Measurements from ENCODE around the gene ZNF638.

The ZNF638 gene

DNA sequence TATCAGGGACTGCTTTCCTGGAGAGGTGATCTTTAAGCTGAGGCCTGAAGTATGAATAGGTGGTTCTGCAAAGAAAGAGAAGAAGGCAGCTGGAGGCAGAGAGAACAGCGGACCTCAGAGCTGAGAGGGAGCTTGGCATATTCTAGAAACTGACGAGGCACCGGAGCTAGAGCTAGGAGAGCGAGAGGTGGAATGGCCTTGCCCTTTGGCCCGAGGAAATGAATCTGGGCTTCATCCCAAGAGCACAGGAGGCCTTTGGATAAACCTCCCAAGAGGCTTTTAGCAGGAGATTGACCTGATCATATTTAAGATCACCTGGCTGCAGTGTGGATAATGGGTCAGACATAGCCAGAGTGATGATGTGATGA is 129.7 kb downstream of the ZNF638 start:
- H3K4me1 ChIP-seq (ENCODE audit: control insufficient read depth, insufficient read depth, low read length) = no peaks in the 10 kb centered on the region
- no peaks in the 10 kb centered on the region for H3K9me3 ChIP-seq (ENCODE audit: control insufficient read depth, insufficient read depth, low read depth, low read length)
- no peak overlapping the region for H3K27ac ChIP-seq (ENCODE audit: extremely low read depth, low read depth, low read length)
- no peak for TF ChIP-seq ZNF23 (tag by site-specific recombination; IDR thresholded peaks at IDR 0.05; ENCODE audit: borderline replicate concordance)
- TF ChIP-seq ZNF366 (tag by site-specific recombination; conservative IDR thresholded peaks at IDR 0.05) = no peak
- TF ChIP-seq ZFP3 (tag by site-specific recombination; IDR thresholded peaks at IDR 0.05; ENCODE audit: low read depth) = no peak
- no peak for TF ChIP-seq ZNF114 (tag by site-specific recombination; IDR thresholded peaks at IDR 0.05)
- no peak for TF ChIP-seq ZNF404 (tag by site-specific recombination; IDR thresholded peaks at IDR 0.05)
- no peak for TF ChIP-seq SETDB1 (IDR thresholded peaks at IDR 0.05; ENCODE audit: insufficient read length, low read length)
- no peak overlapping the region for H3K4me3 ChIP-seq (ENCODE audit: low read depth, low read length)
- ChIA-PET CTCF (interaction anchor here (0.6 to 3.7 kb wide), 13 partner anchors 8 to 464 kb away, joined by 3 to 32 read pairs (median 4); no protein-coding TSS in a partner anchor), POLR2A (interaction anchor here (0.6 kb wide), 1 partner anchor 13 kb away, joined by 3 read pairs; no protein-coding TSS in a partner anchor)
- no peaks in the 10 kb centered on the region for H3K36me3 ChIP-seq (ENCODE audit: control insufficient read depth in 2 of 2, insufficient read depth in 1 of 2, low read length in 2 of 2)

DNA sequence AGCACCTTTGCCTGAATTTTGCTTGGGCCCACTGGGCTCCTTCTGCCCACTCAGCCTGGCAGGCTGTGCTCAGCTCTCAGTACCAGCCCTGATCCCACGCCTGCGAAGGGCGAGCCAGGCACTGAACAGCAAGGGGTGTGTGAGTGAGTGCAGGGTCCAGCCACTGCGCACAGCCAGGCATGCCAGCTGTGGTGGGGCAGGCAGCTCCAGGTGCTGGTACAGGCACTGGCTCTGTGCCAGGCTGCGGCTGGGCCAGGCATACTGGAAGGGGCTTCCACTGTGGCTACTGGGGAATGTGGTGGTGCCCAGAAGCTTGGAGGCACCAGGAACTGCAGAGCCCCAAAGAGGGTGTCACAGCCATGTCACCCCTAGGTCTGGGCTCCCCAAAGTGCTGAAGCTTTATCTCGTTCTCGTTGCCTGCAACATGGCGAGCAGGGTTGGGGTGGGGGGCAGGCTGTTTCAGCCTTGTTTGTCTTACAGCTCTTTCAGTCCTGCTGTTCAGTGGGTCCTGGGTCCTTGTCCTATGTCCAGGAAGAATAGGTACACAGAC is 130.5 kb downstream of the ZNF638 start:
- Histone ChIP-seq H3K27ac (ENCODE audit: extremely low read depth, low read depth, low read length) (no peak overlapping the region), H3K4me1 (ENCODE audit: control insufficient read depth, insufficient read depth, low read length) (no peaks in the 10 kb centered on the region), H3K4me3 (ENCODE audit: low read depth, low read length) (no peak overlapping the region), H3K36me3 (ENCODE audit: control insufficient read depth in 2 of 2, insufficient read depth in 1 of 2, low read length in 2 of 2) (no peaks in the 10 kb centered on the region), H3K9me3 (ENCODE audit: control insufficient read depth, insufficient read depth, low read depth, low read length) (no peaks in the 10 kb centered on the region)
- ChIA-PET CTCF (interaction anchor here (0.7 to 3.7 kb wide), 8 partner anchors 12 to 1405 kb away, joined by 3 to 32 read pairs (median 7); no protein-coding TSS in a partner anchor), POLR2A (no interaction called here)
- TF ChIP-seq ZNF223 (tag by site-specific recombination; IDR thresholded peaks at IDR 0.05) (peak; percentile 36; the same call in 1 of the 2 replicates), ZNF324 (tag by site-specific recombination; IDR thresholded peaks at IDR 0.05) (no peak)

DNA sequence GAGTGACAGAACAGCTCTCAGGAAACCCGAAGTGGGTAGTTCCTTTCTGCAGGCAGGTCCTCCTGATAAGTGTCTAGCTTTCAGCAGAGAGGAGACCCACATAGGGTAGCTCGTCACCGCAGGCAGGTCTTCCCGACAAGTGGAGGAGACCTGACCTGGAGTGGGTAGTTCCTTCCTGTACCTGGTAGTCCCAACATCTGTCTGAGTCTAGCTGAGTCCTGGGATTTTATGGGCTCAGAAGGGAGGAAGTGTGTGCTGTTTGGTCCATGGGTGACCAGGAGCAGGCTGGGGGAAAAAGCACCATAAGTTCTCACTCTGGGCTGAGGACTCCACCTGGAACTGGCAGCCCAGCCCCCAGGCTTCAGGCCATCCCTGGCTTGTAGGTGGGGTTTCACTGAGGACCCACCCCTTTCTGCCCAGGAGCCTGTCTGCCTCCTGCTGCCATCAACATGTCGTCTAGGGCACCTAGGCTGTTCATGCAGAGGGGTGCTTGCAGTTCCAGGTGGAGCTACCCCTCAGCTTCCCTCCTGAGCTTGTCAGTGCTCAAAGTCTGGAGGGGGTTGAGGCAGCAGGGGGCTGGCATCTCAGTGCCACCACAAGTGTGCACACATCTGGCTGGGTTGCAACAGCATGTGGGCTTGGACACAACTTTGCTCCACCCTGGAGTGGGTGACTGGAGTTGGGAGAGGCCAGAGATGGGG is 131.2 kb downstream of the ZNF638 start:
- Histone ChIP-seq H3K36me3 (ENCODE audit: control insufficient read depth in 2 of 2, insufficient read depth in 1 of 2, low read length in 2 of 2) (no peaks in the 10 kb centered on the region), H3K4me3 (ENCODE audit: low read depth, low read length) (no peak overlapping the region), H3K27ac (ENCODE audit: extremely low read depth, low read depth, low read length) (no peak overlapping the region), H3K9me3 (ENCODE audit: control insufficient read depth, insufficient read depth, low read depth, low read length) (no peaks in the 10 kb centered on the region), H3K4me1 (ENCODE audit: control insufficient read depth, insufficient read depth, low read length) (no peaks in the 10 kb centered on the region)
- TF ChIP-seq SETDB1 (IDR thresholded peaks at IDR 0.05; ENCODE audit: insufficient read length, low read length) (peak; percentile 32), ZNF239 (tag by site-specific recombination; IDR thresholded peaks at IDR 0.05) (no peak)
- ChIA-PET CTCF (interaction anchor here (3.5 to 3.7 kb wide), 2 partner anchors 13 to 47 kb away, joined by 22 to 32 read pairs; no protein-coding TSS in a partner anchor), POLR2A (no interaction called here)

DNA sequence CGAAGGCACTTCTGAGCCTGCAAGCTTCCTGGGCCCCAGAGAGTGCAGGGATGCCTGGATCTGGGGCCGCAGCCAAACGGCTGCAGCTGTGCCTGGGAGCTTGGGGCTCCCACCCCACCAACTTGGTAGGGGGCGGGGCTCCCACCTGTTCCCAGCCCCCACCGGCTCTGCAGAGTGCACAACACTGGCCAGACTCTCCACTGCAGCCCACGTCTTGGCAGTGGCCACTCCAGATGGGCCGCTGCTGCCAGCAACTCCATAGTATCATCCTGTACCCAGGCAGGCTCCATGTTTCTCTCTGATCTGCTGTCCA is 131.7 kb downstream of the ZNF638 start:
- H3K4me3 ChIP-seq (ENCODE audit: low read depth, low read length) = no peak overlapping the region
- TF ChIP-seq, protein P1, sequence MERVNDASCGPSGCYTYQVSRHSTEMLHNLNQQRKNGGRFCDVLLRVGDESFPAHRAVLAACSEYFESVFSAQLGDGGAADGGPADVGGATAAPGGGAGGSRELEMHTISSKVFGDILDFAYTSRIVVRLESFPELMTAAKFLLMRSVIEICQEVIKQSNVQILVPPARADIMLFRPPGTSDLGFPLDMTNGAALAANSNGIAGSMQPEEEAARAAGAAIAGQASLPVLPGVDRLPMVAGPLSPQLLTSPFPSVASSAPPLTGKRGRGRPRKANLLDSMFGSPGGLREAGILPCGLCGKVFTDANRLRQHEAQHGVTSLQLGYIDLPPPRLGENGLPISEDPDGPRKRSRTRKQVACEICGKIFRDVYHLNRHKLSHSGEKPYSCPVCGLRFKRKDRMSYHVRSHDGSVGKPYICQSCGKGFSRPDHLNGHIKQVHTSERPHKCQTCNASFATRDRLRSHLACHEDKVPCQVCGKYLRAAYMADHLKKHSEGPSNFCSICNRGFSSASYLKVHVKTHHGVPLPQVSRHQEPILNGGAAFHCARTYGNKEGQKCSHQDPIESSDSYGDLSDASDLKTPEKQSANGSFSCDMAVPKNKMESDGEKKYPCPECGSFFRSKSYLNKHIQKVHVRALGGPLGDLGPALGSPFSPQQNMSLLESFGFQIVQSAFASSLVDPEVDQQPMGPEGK (tag by site-specific recombination; IDR thresholded peaks at IDR 0.05) = no peak
- TF ChIP-seq ZNF10 (tag by site-specific recombination; IDR thresholded peaks at IDR 0.05) = no peak
- no peak for TF ChIP-seq ZNF274 (IDR thresholded peaks at IDR 0.05; ENCODE audit: low read length)
- no peak for TF ChIP-seq ZNF274 (tag by site-specific recombination; IDR thresholded peaks at IDR 0.05; ENCODE audit: borderline replicate concordance)
- no peak for TF ChIP-seq ZFHX2 (tag by site-specific recombination; conservative IDR thresholded peaks at IDR 0.05)
- no peaks in the 10 kb centered on the region for H3K36me3 ChIP-seq (ENCODE audit: control insufficient read depth in 2 of 2, insufficient read depth in 1 of 2, low read length in 2 of 2)
- H3K4me1 ChIP-seq (ENCODE audit: control insufficient read depth, insufficient read depth, low read length) = no peaks in the 10 kb centered on the region
- H3K27ac ChIP-seq (ENCODE audit: extremely low read depth, low read depth, low read length) = no peak overlapping the region
- CTCF ChIA-PET = interaction anchor here (0.8 kb wide), 1 partner anchor 10 kb away, joined by 4 read pairs; the partner anchor contains the start of gene DYSF
- no peaks in the 10 kb centered on the region for H3K9me3 ChIP-seq (ENCODE audit: control insufficient read depth, insufficient read depth, low read depth, low read length)
- POLR2A ChIA-PET = no interaction called here
